Measurements from ENCODE around the gene CHAF1A.

Gene CHAF1A

DNA sequence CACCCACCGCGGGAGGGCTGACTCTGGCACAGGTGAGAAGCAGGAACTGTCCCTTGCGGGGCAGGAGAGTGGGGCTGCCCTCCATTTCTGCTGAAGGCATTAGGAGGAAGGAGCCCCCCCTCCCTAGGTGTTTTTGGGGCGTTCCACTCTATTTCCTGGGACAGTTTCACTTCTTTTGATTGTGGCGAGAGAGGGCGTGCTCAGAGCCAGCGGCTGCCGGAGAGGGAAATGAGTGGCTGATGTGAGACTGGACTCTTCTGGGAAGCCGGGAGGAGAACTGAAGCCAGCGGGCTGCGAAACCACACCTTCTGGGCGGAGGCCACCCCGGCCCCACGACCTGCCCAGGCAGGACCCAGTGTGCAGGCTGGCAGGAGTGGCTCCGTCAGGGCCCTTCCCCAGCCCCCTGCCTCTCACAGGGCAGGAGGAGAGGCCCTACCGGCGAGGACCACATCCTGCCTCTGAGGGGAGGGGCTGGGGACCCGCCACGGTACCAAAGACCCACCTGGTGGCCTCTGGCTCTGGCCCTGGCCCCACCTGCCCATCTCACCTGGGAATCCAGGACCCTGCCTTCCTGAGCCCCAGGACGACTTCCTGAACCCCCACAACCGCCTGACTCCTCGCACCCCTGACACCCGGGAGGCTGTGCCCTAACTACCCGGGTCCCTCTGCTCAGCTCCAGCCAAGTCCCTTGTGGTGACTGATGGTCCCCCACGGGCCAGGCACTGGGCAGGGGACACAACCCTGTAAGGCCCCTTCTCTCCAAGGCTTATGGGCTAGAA lies 33.1 kb upstream of the CHAF1A start:
- peak; percentile 88 for ATAC-seq (ENCODE audit: low read depth)
- peak overlapping the region; percentile 91 for H3K27ac ChIP-seq (ENCODE audit: poor library complexity, severe bottlenecking)
- peaks cover 20% of the 10 kb centered on the region for H3K4me1 ChIP-seq (ENCODE audit: insufficient read depth, poor library complexity, severe bottlenecking)

DNA sequence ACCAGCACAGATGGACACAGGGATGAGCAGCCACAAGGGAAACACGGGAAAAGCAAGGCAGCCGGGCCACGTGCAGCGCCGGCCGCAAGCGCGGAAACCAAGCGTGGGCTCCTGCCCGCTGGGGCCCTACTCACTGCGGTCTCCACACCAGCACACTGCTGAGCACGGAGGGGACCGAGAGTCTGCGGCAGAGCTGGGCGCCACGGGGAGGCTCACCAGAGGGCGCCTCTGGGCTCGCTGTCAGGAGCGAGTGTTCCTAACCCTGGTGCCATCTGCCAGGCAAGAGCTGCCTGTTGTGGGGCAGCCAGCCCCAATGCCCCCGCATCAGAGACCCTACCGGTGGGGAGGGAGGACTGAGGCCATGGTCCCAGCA lies 32.6 kb upstream of the CHAF1A start:
- H3K9me3 ChIP-seq (ENCODE audit: severe bottlenecking) = no peaks in the 10 kb centered on the region
- ATAC-seq (ENCODE audit: low read depth) = peak; percentile 59
- H3K27ac ChIP-seq (ENCODE audit: poor library complexity, severe bottlenecking) = peak overlapping the region; percentile 91
- peak overlapping the region; percentile 1 for H3K4me3 ChIP-seq (ENCODE audit: severe bottlenecking)
- DNase-seq (ENCODE audit: low spot score) = peak; percentile 64
- H3K4me1 ChIP-seq (ENCODE audit: insufficient read depth, poor library complexity, severe bottlenecking) = peaks cover 26% of the 10 kb centered on the region
- no peaks in the 10 kb centered on the region for H3K27me3 ChIP-seq (ENCODE audit: insufficient read depth, poor library complexity, severe bottlenecking)
- TF ChIP-seq, protein P1, sequence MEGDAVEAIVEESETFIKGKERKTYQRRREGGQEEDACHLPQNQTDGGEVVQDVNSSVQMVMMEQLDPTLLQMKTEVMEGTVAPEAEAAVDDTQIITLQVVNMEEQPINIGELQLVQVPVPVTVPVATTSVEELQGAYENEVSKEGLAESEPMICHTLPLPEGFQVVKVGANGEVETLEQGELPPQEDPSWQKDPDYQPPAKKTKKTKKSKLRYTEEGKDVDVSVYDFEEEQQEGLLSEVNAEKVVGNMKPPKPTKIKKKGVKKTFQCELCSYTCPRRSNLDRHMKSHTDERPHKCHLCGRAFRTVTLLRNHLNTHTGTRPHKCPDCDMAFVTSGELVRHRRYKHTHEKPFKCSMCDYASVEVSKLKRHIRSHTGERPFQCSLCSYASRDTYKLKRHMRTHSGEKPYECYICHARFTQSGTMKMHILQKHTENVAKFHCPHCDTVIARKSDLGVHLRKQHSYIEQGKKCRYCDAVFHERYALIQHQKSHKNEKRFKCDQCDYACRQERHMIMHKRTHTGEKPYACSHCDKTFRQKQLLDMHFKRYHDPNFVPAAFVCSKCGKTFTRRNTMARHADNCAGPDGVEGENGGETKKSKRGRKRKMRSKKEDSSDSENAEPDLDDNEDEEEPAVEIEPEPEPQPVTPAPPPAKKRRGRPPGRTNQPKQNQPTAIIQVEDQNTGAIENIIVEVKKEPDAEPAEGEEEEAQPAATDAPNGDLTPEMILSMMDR (IDR thresholded peaks at IDR 0.05; ENCODE audit: poor library complexity, severe bottlenecking) = peak; percentile 62
- H3K36me3 ChIP-seq (ENCODE audit: low read depth) = peaks cover 20% of the 10 kb centered on the region; the same call in 1 of the 2 replicates

More for the DNA sequence above, 33.1 kb upstream of the CHAF1A start:
- Histone ChIP-seq H3K27me3 (ENCODE audit: insufficient read depth, poor library complexity, severe bottlenecking) (no peaks in the 10 kb centered on the region), H3K36me3 (ENCODE audit: low read depth) (peaks cover 22% of the 10 kb centered on the region), H3K4me3 (ENCODE audit: severe bottlenecking) (peak overlapping the region; percentile 1), H3K9me3 (ENCODE audit: severe bottlenecking) (no peaks in the 10 kb centered on the region)
- DNase-seq (ENCODE audit: low spot score) = peak; percentile 86
- TF ChIP-seq, protein P1 (IDR thresholded peaks at IDR 0.05; ENCODE audit: poor library complexity, severe bottlenecking) = no peak

DNA sequence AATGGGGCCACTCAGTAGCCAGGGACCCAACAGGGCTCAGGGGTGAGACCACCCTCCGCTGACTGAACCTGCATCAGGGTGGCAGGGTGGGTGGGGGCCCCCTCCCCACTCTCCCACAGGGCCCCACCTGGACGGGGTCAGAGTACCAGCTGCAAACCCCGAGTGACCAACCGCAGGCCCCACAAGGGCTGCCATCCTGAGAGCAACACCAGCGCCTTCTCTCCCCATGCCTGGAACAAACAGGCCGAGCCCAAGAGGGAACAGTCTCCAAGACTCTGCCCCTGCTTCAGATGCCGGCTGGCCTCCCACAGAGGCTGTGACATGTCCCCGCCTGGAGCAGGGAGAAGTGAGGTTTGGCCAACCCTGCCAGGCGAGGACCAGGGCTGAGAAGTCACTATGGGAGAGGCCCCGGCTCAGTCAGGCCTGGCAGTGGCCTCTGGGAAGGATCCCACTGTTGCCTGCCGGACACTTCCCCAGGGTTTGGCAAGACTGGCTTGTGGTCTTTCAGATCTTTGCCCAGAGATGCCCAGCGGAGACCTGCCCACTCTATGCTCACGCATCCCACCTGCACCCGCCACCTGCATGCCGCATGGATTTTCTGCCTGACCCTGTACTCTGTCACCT lies 31.9 kb upstream of the CHAF1A start:
- no peaks in the 10 kb centered on the region for H3K9me3 ChIP-seq (ENCODE audit: severe bottlenecking)
- no peak for ATAC-seq (ENCODE audit: low read depth)
- H3K4me3 ChIP-seq (ENCODE audit: severe bottlenecking) = no peak overlapping the region
- no peaks in the 10 kb centered on the region for H3K27me3 ChIP-seq (ENCODE audit: insufficient read depth, poor library complexity, severe bottlenecking)
- peaks cover 13% of the 10 kb centered on the region; the same call in 1 of the 2 replicates for H3K36me3 ChIP-seq (ENCODE audit: low read depth)
- peak overlapping the region; percentile 91 for H3K27ac ChIP-seq (ENCODE audit: poor library complexity, severe bottlenecking)
- TF ChIP-seq, protein P1 (IDR thresholded peaks at IDR 0.05; ENCODE audit: poor library complexity, severe bottlenecking) = no peak
- H3K4me1 ChIP-seq (ENCODE audit: insufficient read depth, poor library complexity, severe bottlenecking) = peaks cover 32% of the 10 kb centered on the region
- peak; percentile 45 for DNase-seq (ENCODE audit: low spot score)

DNA sequence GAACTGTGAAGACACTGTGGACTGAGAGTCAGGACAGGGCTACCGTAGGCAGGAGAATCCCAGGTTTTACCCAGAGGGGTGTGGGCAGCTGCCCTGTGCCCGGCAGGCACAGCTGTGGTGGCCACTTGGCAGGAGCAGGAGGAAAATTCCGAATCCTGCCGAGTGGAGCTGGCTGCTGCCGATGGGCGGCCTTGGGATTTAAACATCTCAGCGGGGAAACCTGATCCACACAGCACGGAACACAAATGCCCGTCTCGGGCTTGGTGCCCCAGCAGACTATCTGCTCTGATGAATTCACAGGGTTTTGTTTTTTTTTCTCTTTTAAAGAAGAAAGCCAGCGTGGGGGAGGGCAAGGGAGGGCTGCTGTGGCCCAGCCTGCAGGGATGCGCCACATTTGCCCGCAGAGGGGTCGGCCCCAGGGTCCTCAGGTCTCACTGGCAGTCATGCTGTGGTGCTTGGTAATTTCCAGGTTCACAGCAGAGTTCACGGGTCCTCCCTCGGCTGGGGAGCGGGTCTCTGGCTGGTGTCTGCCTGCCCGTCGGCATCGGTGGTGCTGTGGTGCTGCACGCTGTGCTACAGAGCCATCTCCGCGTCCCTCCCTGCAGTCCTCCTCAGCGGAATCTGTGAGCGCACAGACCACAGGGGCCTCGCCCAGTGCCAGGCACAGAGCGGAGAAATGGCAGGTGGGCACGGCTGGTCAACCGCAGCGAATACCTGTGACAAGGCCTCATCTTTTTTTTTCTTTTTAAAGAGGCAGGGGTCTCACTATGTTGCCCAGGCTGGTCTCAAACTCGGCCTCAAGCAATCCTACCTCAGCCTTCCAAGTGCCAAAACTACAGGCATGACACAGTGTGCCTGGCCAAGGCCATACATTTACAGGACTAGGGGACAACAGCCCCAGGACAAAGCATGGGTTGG lies 30.9 kb upstream of the CHAF1A start:
- Histone ChIP-seq H3K27ac (ENCODE audit: poor library complexity, severe bottlenecking) (peak overlapping the region; percentile 91), H3K9me3 (ENCODE audit: severe bottlenecking) (no peaks in the 10 kb centered on the region), H3K27me3 (ENCODE audit: insufficient read depth, poor library complexity, severe bottlenecking) (no peaks in the 10 kb centered on the region), H3K36me3 (ENCODE audit: low read depth) (peaks cover 6% of the 10 kb centered on the region; the same call in 1 of the 2 replicates), H3K4me3 (ENCODE audit: severe bottlenecking) (no peak overlapping the region), H3K4me1 (ENCODE audit: insufficient read depth, poor library complexity, severe bottlenecking) (peaks cover 42% of the 10 kb centered on the region)
- ATAC-seq (ENCODE audit: low read depth) (no peak), DNase-seq (ENCODE audit: low spot score) (peak; percentile 45)
- TF ChIP-seq, protein P1 (IDR thresholded peaks at IDR 0.05; ENCODE audit: poor library complexity, severe bottlenecking) = no peak
